CD14-positive monocyte (primary cell): Measurements from ENCODE around the gene DENND6A. TPM values are rescaled to one million over a fixed set of nuclear protein-coding genes. Genes with fewer than 3 reads are reported as not detected.
A peak's percentile ranks its signal among the peaks of the same experiment; 100 is the strongest.

Experiments used
- DNase-seq, 3 donors: peaks; one replicate each; pipeline ENCODE4 v3.0.0-alpha.2; 2011 to 2022
- H2AFZ ChIP-seq: 2 replicates; pipeline ENCODE4 v1.6.0; 2012; ENCODE audit warnings: mild to moderate bottlenecking, low read depth, low read length, inconsistent platforms; ENCODE audit not compliant: insufficient read depth, poor library complexity, severe bottlenecking
- H3K27ac ChIP-seq, 2 donors: 1 replicate in 1 of 2; 2 replicates in 1 of 2; pipeline ENCODE4 v1.5.1; 2012 to 2013; ENCODE audit warnings: low read length in 2 of 2, control low read depth in 1 of 2, inconsistent platforms in 1 of 2, low read depth in 1 of 2, mild to moderate bottlenecking in 1 of 2
- H3K27me3 ChIP-seq, 2 donors: one replicate each; pipeline versions ENCODE4 v1.6.0 to v1.6.1; 2011 to 2013; ENCODE audit warnings: low read length in 2 of 2; ENCODE audit not compliant: control insufficient read depth in 2 of 2, insufficient read depth in 2 of 2
- H3K36me3 ChIP-seq, 2 donors: replicated peaks in 1 of 2; 1 replicate in 1 of 2; 2 replicates in 1 of 2; pipeline versions ENCODE4 v1.5.1 to v1.6.1; 2012 to 2013; ENCODE audit warnings: low read length in 2 of 2, control low read depth in 1 of 2, inconsistent platforms in 1 of 2, mild to moderate bottlenecking in 1 of 2; ENCODE audit not compliant: insufficient read depth in 2 of 2, control insufficient read depth in 1 of 2
- H3K4me1 ChIP-seq, 2 donors: 1 replicate in 1 of 2; 2 replicates in 1 of 2; pipeline versions ENCODE4 v1.5.1 to v1.6.1; 2012 to 2013; ENCODE audit warnings: low read length in 2 of 2, control low read depth in 1 of 2, inconsistent platforms in 1 of 2, mild to moderate bottlenecking in 1 of 2, moderate library complexity in 1 of 2; ENCODE audit not compliant: insufficient read depth in 2 of 2, control insufficient read depth in 1 of 2
- H3K4me2 ChIP-seq: replicated peaks from 2 replicates; pipeline ENCODE3; 2012; ENCODE audit warnings: low read length, moderate library complexity, mild to moderate bottlenecking; ENCODE audit not compliant: poor library complexity, severe bottlenecking; ENCODE audit errors: extremely low read depth
- H3K4me3 ChIP-seq, 3 experiments: fragments of 200-600 bp in 1 of 3; sonication (generic) in 1 of 3; replicated peaks in 1 of 3; 1 replicate in 2 of 3; 2 replicates in 1 of 3; pipeline ENCODE4 v1.5.1; 2011 to 2013; ENCODE audit warnings: low read length in 3 of 3, mild to moderate bottlenecking in 3 of 3, control low read depth in 2 of 3, low read depth in 2 of 3, inconsistent platforms in 1 of 3, moderate library complexity in 1 of 3
- H3K79me2 ChIP-seq: 2 replicates; pipeline ENCODE4 v1.6.0; 2012; ENCODE audit warnings: mild to moderate bottlenecking, control low read depth, inconsistent platforms, low read length, moderate library complexity; ENCODE audit not compliant: insufficient read depth
- H3K9ac ChIP-seq: 2 replicates; pipeline ENCODE4 v1.6.0; 2017; ENCODE audit warnings: low read length, mild to moderate bottlenecking; ENCODE audit not compliant: insufficient read depth, poor library complexity, severe bottlenecking
- H3K9me3 ChIP-seq, 2 donors: replicated peaks in 1 of 2; 1 replicate in 1 of 2; 2 replicates in 1 of 2; pipeline versions ENCODE4 v1.5.1 to v1.6.1; 2012 to 2013; ENCODE audit warnings: low read length in 2 of 2, control low read depth in 1 of 2; ENCODE audit not compliant: control insufficient read depth in 1 of 2, insufficient read depth in 1 of 2
- H4K20me1 ChIP-seq: 2 replicates; pipeline ENCODE4 v1.6.0; 2012; ENCODE audit warnings: mild to moderate bottlenecking, low read length, control low read depth, moderate library complexity; ENCODE audit not compliant: insufficient read depth
- H3K27ac Mint-ChIP-seq, 7 donors: one replicate each; pipeline ENCODE4 v1.8.0; 2020; ENCODE audit warnings: mild to moderate bottlenecking in 7 of 7, mixed read lengths in 7 of 7, moderate library complexity in 6 of 7, inconsistent platforms in 2 of 7
- H3K27me3 Mint-ChIP-seq, 3 donors: one replicate each; pipeline ENCODE4 v1.8.0; 2021 to 2022; ENCODE audit warnings: low read depth in 3 of 3, mild to moderate bottlenecking in 3 of 3, mixed read lengths in 3 of 3, moderate library complexity in 3 of 3, inconsistent platforms in 1 of 3
- H3K36me3 Mint-ChIP-seq, 2 donors: one replicate each; pipeline ENCODE4 v1.8.0; 2020; ENCODE audit warnings: mixed read lengths in 2 of 2, inconsistent platforms in 1 of 2, mild to moderate bottlenecking in 1 of 2
- H3K4me1 Mint-ChIP-seq: one replicate; pipeline ENCODE4 v1.8.0; 2020; ENCODE audit warnings: mild to moderate bottlenecking, mixed read lengths
- H3K4me3 Mint-ChIP-seq, 2 donors: one replicate each; pipeline ENCODE4 v1.8.0; 2020; ENCODE audit warnings: mild to moderate bottlenecking in 2 of 2, mixed read lengths in 2 of 2, moderate library complexity in 1 of 2
- H3K9me3 Mint-ChIP-seq, 7 donors: one replicate each; pipeline ENCODE4 v1.8.0; 2020 to 2022; ENCODE audit warnings: mixed read lengths in 7 of 7, mild to moderate bottlenecking in 6 of 7, moderate library complexity in 6 of 7, inconsistent platforms in 2 of 7
- CTCF ChIP-seq: fragments of 200-600 bp; IDR thresholded peaks from one replicate; pipeline ENCODE4 v1.8.0; 2022; ENCODE audit warnings: antibody characterized with exemption, mild to moderate bottlenecking
- WGBS: methylation state at CpG from one replicate; pipeline ENCODE4 v1.1.5; 2013; ENCODE audit warnings: missing lambda C conversion rate; ENCODE audit not compliant: insufficient coverage; 5-methylcytosine and 5-hydroxymethylcytosine counted together
- intact Hi-C, 2 donors: fragments of 100-400 bp; cut with micrococcal nuclease; formaldehyde crosslinking; loops; one replicate each; pipeline versions ENCODE4 v1.15.0 to v1.15.1; 2023
- polyA plus RNA-seq, 3 donors: library from polyadenylated mRNA; depleted of rRNA in 1 of 3; unstranded in 2 of 3; stranded (reverse) in 1 of 3; fragments of 300-500 nt in 2 of 3; fragments of >200 nt in 1 of 3; fragmentation: Illumina TruSeq in 2 of 3; gene quantifications; 1 replicate in 2 of 3; 2 replicates in 1 of 3; pipeline ENCODE4 v1.2.3, GENCODE V29; 2012 to 2021

DENND6A gene
- polyA plus RNA-seq, 3 donors, result 10.8 to 20.8 (median 15.4) TPM

- no peaks in the 10 kb centered on the region for H3K79me2 ChIP-seq
- no peak overlapping the region for H3K4me2 ChIP-seq
- H3K4me3 ChIP-seq, result no peak overlapping the region
- no peak for TF ChIP-seq CTCF
- H3K27ac ChIP-seq, result no peak overlapping the region
- peaks cover 0 to 3% (median 0%) of the 10 kb centered on the region in 7 donors for H3K9me3 Mint-ChIP-seq
- no peak overlapping the region for H3K4me3 Mint-ChIP-seq
- H3K4me1 ChIP-seq, result no peaks in the 10 kb centered on the region
- no peak for DNase-seq
- no peaks in the 10 kb centered on the region for H3K27me3 ChIP-seq
- peaks cover 0 to 1% (median 0%) of the 10 kb centered on the region in 3 donors for H3K27me3 Mint-ChIP-seq
- no peaks in the 10 kb centered on the region for H3K4me1 Mint-ChIP-seq
- H3K36me3 ChIP-seq, result peaks cover 37 to 45% of the 10 kb centered on the region in 2 donors
- no peak overlapping the region for H2AFZ ChIP-seq
- peak overlapping the region in 1 of 7 donors; percentile 0 for H3K27ac Mint-ChIP-seq
- H4K20me1 ChIP-seq, result no peaks in the 10 kb centered on the region
- H3K36me3 Mint-ChIP-seq, result peaks cover 37 to 73% of the 10 kb centered on the region in 2 donors
- intact Hi-C loops, result no loop called here
- no peaks in the 10 kb centered on the region for H3K9me3 ChIP-seq
- no peak overlapping the region for H3K9ac ChIP-seq
These were observed 70.5 kb downstream of the DENND6A start for GRCh38 chr3:57622362-57622761.

GRCh38 chr3:57617739-57618138 lies 75.1 kb downstream of the DENND6A start:
- no peaks in the 10 kb centered on the region for H3K79me2 ChIP-seq
- Mint-ChIP-seq H3K36me3 (peaks cover 13 to 40% of the 10 kb centered on the region in 2 donors), H3K27ac (peak overlapping the region in 1 of 7 donors; percentile 72), H3K9me3 (peaks cover 0 to 3% (median 0%) of the 10 kb centered on the region in 7 donors), H3K4me1 (peaks cover 8% of the 10 kb centered on the region), H3K4me3 (no peak overlapping the region), H3K27me3 (peaks cover 0 to 1% (median 0%) of the 10 kb centered on the region in 3 donors)
- no peak overlapping the region for H3K9ac ChIP-seq
- no peak overlapping the region for H2AFZ ChIP-seq
- no peak for TF ChIP-seq CTCF
- no peaks in the 10 kb centered on the region for H3K27me3 ChIP-seq
- no peaks in the 10 kb centered on the region for H3K9me3 ChIP-seq
- no peaks in the 10 kb centered on the region for H4K20me1 ChIP-seq
- H3K4me3 ChIP-seq, result no peak overlapping the region
- no peak for DNase-seq
- H3K4me2 ChIP-seq, result no peak overlapping the region
- no peak overlapping the region for H3K27ac ChIP-seq
- peaks cover 8 to 10% of the 10 kb centered on the region in 2 donors for H3K4me1 ChIP-seq
- peaks cover 4 to 6% of the 10 kb centered on the region in 2 donors for H3K36me3 ChIP-seq
- 100% methylated on average over 2 of the region's 3 CpGs for WGBS
- intact Hi-C loops, result no loop called here
